HG02885 (cell line): Measurements from ENCODE around the gene RPH3AL.
"Not testable (repeated sequence)": the region's sequence is repeated elsewhere in the genome, so short reads cannot be mapped to it uniquely, and the experiment has no call there.

Source experiments
- ATAC-seq: cut with Tn5 transposase; IDR thresholded peaks from one replicate; pipeline ENCODE4 v1.9.1; 2021; ENCODE audit warnings: mild to moderate bottlenecking; ENCODE audit not compliant: unreplicated experiment, poor library complexity

Gene RPH3AL

GRCh38 chr17:231191-231965 is 121.2 kb downstream of the RPH3AL start:
- ATAC-seq: no peak

- no peak for ATAC-seq
Measured at GRCh38 chr17:230395-230770, 122.2 kb downstream of the RPH3AL start.

GRCh38 chr17:229709-230394 is 122.8 kb downstream of the RPH3AL start:
- no peak for ATAC-seq

GRCh38 chr17:228951-229708 is 123.5 kb downstream of the RPH3AL start:
- ATAC-seq: no peak

- no peak for ATAC-seq
Measured at GRCh38 chr17:227946-228615, 124.5 kb downstream of the RPH3AL start.

- no peak for ATAC-seq
Measured at GRCh38 chr17:227078-227945, 125.3 kb downstream of the RPH3AL start.

GRCh38 chr17:226108-227077 is 126.2 kb downstream of the RPH3AL start:
- ATAC-seq: no peak

- ATAC-seq: no peak
Measured at GRCh38 chr17:225551-225950, 127.1 kb downstream of the RPH3AL start.

- not testable (repeated sequence) for ATAC-seq
Measured at GRCh38 chr17:224576-224975, 128.0 kb downstream of the RPH3AL start.

- ATAC-seq: no peak
Measured at GRCh38 chr17:223723-224471, 128.7 kb downstream of the RPH3AL start.

GRCh38 chr17:222172-222571 is 130.4 kb downstream of the RPH3AL start:
- no peak for ATAC-seq

- ATAC-seq: no peak
Measured at GRCh38 chr17:219696-220095, 132.9 kb downstream of the RPH3AL start.

GRCh38 chr17:218432-219110 is 134.0 kb downstream of the RPH3AL start:
- ATAC-seq: no peak

GRCh38 chr17:216625-217024 is 136.0 kb downstream of the RPH3AL start:
- no peak for ATAC-seq

- not testable (repeated sequence) for ATAC-seq
Measured at GRCh38 chr17:215563-216478, 136.8 kb downstream of the RPH3AL start.

- ATAC-seq: no peak
Measured at GRCh38 chr17:214881-215331, 137.7 kb downstream of the RPH3AL start.
